ENCODE results near the gene PCDHA3. TPM values are rescaled to one million over a fixed set of nuclear protein-coding genes. Genes with fewer than 3 reads are reported as not detected.

PCDHA3 gene
- total RNA-seq, 1 donor from 2014 or later = 0.29 TPM

Other genes starting within 250 kb of the PCDHA3 start
- 34.4 TPM for gene SRA1, start 243.6 kb upstream of the PCDHA3 start, total RNA-seq
- gene APBB3, start 236.5 kb upstream of the PCDHA3 start, total RNA-seq = 21.5 TPM
- gene SLC35A4, start 236.2 kb upstream of the PCDHA3 start, total RNA-seq = 71.9 TPM
- gene CD14, start 167.9 kb upstream of the PCDHA3 start, total RNA-seq = 224 TPM
- 9.6 TPM for gene TMCO6, start 161.6 kb upstream of the PCDHA3 start, total RNA-seq
- gene NDUFA2, start 153.4 kb upstream of the PCDHA3 start, total RNA-seq = 57.3 TPM
- gene IK, start 153.2 kb upstream of the PCDHA3 start, total RNA-seq = 66.4 TPM
- 23.4 TPM for gene WDR55, start 136.2 kb upstream of the PCDHA3 start, total RNA-seq
- 1.00 TPM for gene DND1, start 127.5 kb upstream of the PCDHA3 start, total RNA-seq
- 50.7 TPM for gene HARS1, start 109.7 kb upstream of the PCDHA3 start, total RNA-seq
- gene HARS2, start 109.6 kb upstream of the PCDHA3 start, total RNA-seq = 15.9 TPM
- gene ZMAT2, start 100.6 kb upstream of the PCDHA3 start, total RNA-seq = 37.9 TPM
- gene PCDHA1, start 14.9 kb upstream of the PCDHA3 start, total RNA-seq = not detected
- gene PCDHA2, start 6.2 kb upstream of the PCDHA3 start, total RNA-seq = not detected
- gene PCDHA4, start 6.0 kb downstream of the PCDHA3 start, total RNA-seq = 0.32 TPM
- gene PCDHA5, start 20.6 kb downstream of the PCDHA3 start, total RNA-seq = 0.10 TPM
- gene PCDHA6, start 26.9 kb downstream of the PCDHA3 start, total RNA-seq = 0.32 TPM
- 0.22 TPM for gene PCDHA7, start 33.2 kb downstream of the PCDHA3 start, total RNA-seq
- 0.19 TPM for gene PCDHA8, start 40.1 kb downstream of the PCDHA3 start, total RNA-seq
- gene PCDHA9, start 47.3 kb downstream of the PCDHA3 start, total RNA-seq = 0.22 TPM
- 1.8 TPM for gene PCDHA10, start 54.8 kb downstream of the PCDHA3 start, total RNA-seq
- gene PCDHA11, start 67.9 kb downstream of the PCDHA3 start, total RNA-seq = 0.26 TPM
- gene PCDHA12, start 74.3 kb downstream of the PCDHA3 start, total RNA-seq = 0.29 TPM
- 0.58 TPM for gene PCDHA13, start 81.1 kb downstream of the PCDHA3 start, total RNA-seq
- 0.61 TPM for gene PCDHAC1, start 125.2 kb downstream of the PCDHA3 start, total RNA-seq
- gene PCDHAC2, start 165.4 kb downstream of the PCDHA3 start, total RNA-seq = 1.1 TPM

Data from mesenteric fat pad (tissue), 1 donor.